H9 (cell line): ENCODE measurements around the gene INTS7. TPM values are rescaled to one million over a fixed set of nuclear protein-coding genes. Genes with fewer than 3 reads are reported as not detected.

ENCODE experiments used
- DNase-seq: peaks from one replicate; pipeline ENCODE4 v3.0.0-alpha.2; 2017
- H2AFZ ChIP-seq: one replicate; pipeline ENCODE4 v1.6.1; 2013; ENCODE audit warnings: mild to moderate bottlenecking, low read length, control low read depth, moderate library complexity
- H2AK5ac ChIP-seq: 2 replicates; pipeline ENCODE4 v1.6.1; 2013; ENCODE audit warnings: low read length, control low read depth, mixed read lengths; ENCODE audit not compliant: insufficient read length
- H2BK120ac ChIP-seq: one replicate; pipeline ENCODE4 v1.6.1; 2013; ENCODE audit warnings: low read depth, mild to moderate bottlenecking, low read length, control low read depth, inconsistent platforms; ENCODE audit not compliant: poor library complexity, severe bottlenecking
- H2BK12ac ChIP-seq: 2 replicates; pipeline ENCODE4 v1.6.1; 2013; ENCODE audit warnings: low read length, control low read depth, mixed read lengths, low read depth; ENCODE audit not compliant: insufficient read length
- H2BK15ac ChIP-seq: 2 replicates; pipeline ENCODE4 v1.6.1; 2013; ENCODE audit warnings: low read depth, low read length, control low read depth
- H2BK20ac ChIP-seq: one replicate; pipeline ENCODE4 v1.6.1; 2013; ENCODE audit warnings: low read depth, mild to moderate bottlenecking, low read length, control low read depth, inconsistent platforms; ENCODE audit not compliant: poor library complexity, severe bottlenecking
- H2BK5ac ChIP-seq: 2 replicates; pipeline ENCODE4 v1.6.1; 2013; ENCODE audit warnings: low read length, control low read depth, mixed read lengths; ENCODE audit not compliant: insufficient read length
- H3K14ac ChIP-seq: 2 replicates; pipeline ENCODE4 v1.6.1; 2013; ENCODE audit warnings: low read length, control low read depth; ENCODE audit not compliant: insufficient read depth
- H3K18ac ChIP-seq: 2 replicates; pipeline ENCODE4 v1.6.1; 2013; ENCODE audit warnings: low read depth, mild to moderate bottlenecking, mixed read lengths, low read length, control low read depth; ENCODE audit not compliant: insufficient read length
- H3K23ac ChIP-seq: 2 replicates; pipeline ENCODE4 v1.6.1; 2013; ENCODE audit warnings: low read length, control low read depth, mixed read lengths, low read depth; ENCODE audit not compliant: insufficient read length
- H3K23me2 ChIP-seq: 2 replicates; pipeline ENCODE4 v1.6.1; 2013; ENCODE audit warnings: low read depth, mild to moderate bottlenecking, mixed read lengths, low read length, control low read depth; ENCODE audit not compliant: insufficient read length, poor library complexity, severe bottlenecking
- H3K27ac ChIP-seq: 2 replicates; pipeline ENCODE4 v1.5.1; 2013; ENCODE audit warnings: low read length, control low read depth, mixed read lengths, low read depth; ENCODE audit not compliant: insufficient read length
- H3K27me3 ChIP-seq: 2 replicates; pipeline ENCODE4 v1.6.1; 2013; ENCODE audit warnings: low read length, control low read depth, inconsistent platforms; ENCODE audit not compliant: insufficient read depth
- H3K4ac ChIP-seq: 2 replicates; pipeline ENCODE4 v1.6.1; 2013; ENCODE audit warnings: low read depth, mild to moderate bottlenecking, control low read depth, inconsistent platforms, low read length, moderate library complexity
- H3K4me1 ChIP-seq: 2 replicates; pipeline ENCODE4 v1.6.1; 2013; ENCODE audit warnings: low read length, control low read depth, inconsistent platforms; ENCODE audit not compliant: insufficient read depth
- H3K4me2 ChIP-seq: 2 replicates; pipeline ENCODE4 v1.6.1; 2013; ENCODE audit warnings: low read length, control low read depth, mixed read lengths; ENCODE audit not compliant: insufficient read length, insufficient read depth
- H3K56ac ChIP-seq: 2 replicates; pipeline ENCODE4 v1.6.1; 2013; ENCODE audit warnings: low read depth, mild to moderate bottlenecking, mixed read lengths, low read length, control low read depth; ENCODE audit not compliant: insufficient read length
- H3K79me1 ChIP-seq: 2 replicates; pipeline ENCODE4 v1.6.1; 2013; ENCODE audit warnings: low read depth, mild to moderate bottlenecking, moderate library complexity, low read length, control low read depth, inconsistent platforms; ENCODE audit not compliant: insufficient read depth, poor library complexity, severe bottlenecking
- H3K79me2 ChIP-seq: 2 replicates; pipeline ENCODE4 v1.6.1; 2013; ENCODE audit warnings: low read length, control low read depth, inconsistent platforms; ENCODE audit not compliant: insufficient read depth
- H3K9ac ChIP-seq: 2 replicates; pipeline ENCODE4 v1.6.1; 2013; ENCODE audit warnings: low read length, control low read depth, mixed read lengths; ENCODE audit not compliant: insufficient read length; ENCODE audit errors: extremely low read depth
- H3K9me3 ChIP-seq: one replicate; pipeline ENCODE4 v1.6.1; 2013; ENCODE audit warnings: low read depth, low read length, inconsistent platforms; ENCODE audit not compliant: control insufficient read depth
- H3T11ph ChIP-seq: one replicate; pipeline ENCODE4 v1.6.1; 2013; ENCODE audit warnings: mild to moderate bottlenecking, low read length, control low read depth, inconsistent platforms
- H4K20me1 ChIP-seq: one replicate; pipeline ENCODE4 v1.6.1; 2013; ENCODE audit not compliant: control insufficient read depth, insufficient read length, insufficient read depth
- H4K5ac ChIP-seq: 2 replicates; pipeline ENCODE4 v1.6.1; 2013; ENCODE audit warnings: low read depth, mild to moderate bottlenecking, mixed read lengths, low read length, control low read depth; ENCODE audit not compliant: insufficient read length
- H4K8ac ChIP-seq: replicated peaks from 2 replicates; pipeline ENCODE4 v1.6.1; 2013; ENCODE audit warnings: low read length, control low read depth, mixed read lengths, low read depth; ENCODE audit not compliant: insufficient read length
- H4K91ac ChIP-seq: 2 replicates; pipeline ENCODE4 v1.6.1; 2013; ENCODE audit warnings: low read depth, mild to moderate bottlenecking, moderate library complexity, mixed read lengths, low read length, control low read depth; ENCODE audit not compliant: insufficient read length
- H3K27ac Mint-ChIP-seq, 3 experiments: 2 replicates in 2 of 3; 3 replicates in 1 of 3; pipeline ENCODE4 v1.8.0; 2020 to 2021; ENCODE audit warnings: mixed read lengths in 3 of 3, mild to moderate bottlenecking in 1 of 3, moderate library complexity in 1 of 3
- H3K27me3 Mint-ChIP-seq: 2 replicates; pipeline ENCODE4 v1.8.0; 2021; ENCODE audit warnings: low read depth, mild to moderate bottlenecking, moderate library complexity, mixed read lengths
- H3K36me3 Mint-ChIP-seq, 3 experiments: 2 replicates in 2 of 3; 3 replicates in 1 of 3; pipeline ENCODE4 v1.8.0; 2020 to 2021; ENCODE audit warnings: low read depth in 3 of 3, mixed read lengths in 3 of 3; ENCODE audit not compliant: insufficient read depth in 1 of 3
- H3K4me1 Mint-ChIP-seq, 2 experiments: 2 replicates each; pipeline ENCODE4 v1.8.0; 2020; ENCODE audit warnings: mixed read lengths in 2 of 2
- H3K4me3 Mint-ChIP-seq, 2 experiments: 2 replicates in 1 of 2; 3 replicates in 1 of 2; pipeline ENCODE4 v1.8.0; 2020 to 2021; ENCODE audit warnings: mild to moderate bottlenecking in 2 of 2, mixed read lengths in 2 of 2, moderate library complexity in 1 of 2
- H3K9me3 Mint-ChIP-seq, 2 experiments: 2 replicates in 1 of 2; 3 replicates in 1 of 2; pipeline ENCODE4 v1.8.0; 2020; ENCODE audit warnings: mild to moderate bottlenecking in 2 of 2, mixed read lengths in 2 of 2, moderate library complexity in 1 of 2
- WGBS: extraction: QIAGEN DNeasy Blood & Tissue Kit; methylation state at CpG from one replicate; pipeline ENCODE4 v1.1.7; 2013; ENCODE audit warnings: missing lambda C conversion rate, low lambda C conversion rate, mixed read lengths; ENCODE audit not compliant: insufficient read length; ENCODE audit errors: extremely low coverage; 5-methylcytosine and 5-hydroxymethylcytosine counted together
- total RNA-seq: library from RNA; stranded (reverse); gene quantifications from 2 replicates; pipeline ENCODE4 v1.2.1, GENCODE V29; 2021
- TF ChIP-seq, protein P1 (sequence below): fragments of 200-600 bp; sonication (generic); conservative IDR thresholded peaks from 3 replicates; pipeline ENCODE4 v1.8.0; 2021; ENCODE audit warnings: antibody characterized with exemption, mild to moderate bottlenecking

Gene INTS7
- total RNA-seq, 1 experiment from 2014 or later: 32.3 TPM

GRCh38 chr1:212073490-212073889 is 38.1 kb upstream of the INTS7 start:
- Histone ChIP-seq H3K4ac (no peak overlapping the region), H3K27me3 (no peaks in the 10 kb centered on the region), H3K79me1 (no peaks in the 10 kb centered on the region), H2BK12ac (no peak overlapping the region), H2BK120ac (no peak overlapping the region), H4K20me1 (no peaks in the 10 kb centered on the region), H3T11ph (no peak overlapping the region), H3K9ac (no peak overlapping the region), H3K23ac (no peak overlapping the region), H4K91ac (no peak overlapping the region), H3K4me1 (no peaks in the 10 kb centered on the region), H4K8ac (no peak overlapping the region), H3K14ac (no peak overlapping the region), H2BK20ac (no peak overlapping the region), H3K23me2 (no peaks in the 10 kb centered on the region), H3K9me3 (no peaks in the 10 kb centered on the region), H4K5ac (no peak overlapping the region), H3K79me2 (no peaks in the 10 kb centered on the region), H2BK15ac (no peak overlapping the region), H2AFZ (no peak overlapping the region), H3K56ac (no peak overlapping the region), H2AK5ac (no peak overlapping the region), H2BK5ac (no peak overlapping the region), H3K4me2 (no peak overlapping the region), H3K27ac (no peak overlapping the region), H3K18ac (no peak overlapping the region)
- Mint-ChIP-seq H3K27me3 (no peaks in the 10 kb centered on the region), H3K27ac (no peak overlapping the region), H3K9me3 (no peaks in the 10 kb centered on the region), H3K36me3 (peaks cover 31 to 70% (median 62%) of the 10 kb centered on the region in 3 experiments; a peak in 6 of 7 replicates), H3K4me1 (no peaks in the 10 kb centered on the region), H3K4me3 (no peak overlapping the region)
- no peak for DNase-seq
- TF ChIP-seq, protein P1, sequence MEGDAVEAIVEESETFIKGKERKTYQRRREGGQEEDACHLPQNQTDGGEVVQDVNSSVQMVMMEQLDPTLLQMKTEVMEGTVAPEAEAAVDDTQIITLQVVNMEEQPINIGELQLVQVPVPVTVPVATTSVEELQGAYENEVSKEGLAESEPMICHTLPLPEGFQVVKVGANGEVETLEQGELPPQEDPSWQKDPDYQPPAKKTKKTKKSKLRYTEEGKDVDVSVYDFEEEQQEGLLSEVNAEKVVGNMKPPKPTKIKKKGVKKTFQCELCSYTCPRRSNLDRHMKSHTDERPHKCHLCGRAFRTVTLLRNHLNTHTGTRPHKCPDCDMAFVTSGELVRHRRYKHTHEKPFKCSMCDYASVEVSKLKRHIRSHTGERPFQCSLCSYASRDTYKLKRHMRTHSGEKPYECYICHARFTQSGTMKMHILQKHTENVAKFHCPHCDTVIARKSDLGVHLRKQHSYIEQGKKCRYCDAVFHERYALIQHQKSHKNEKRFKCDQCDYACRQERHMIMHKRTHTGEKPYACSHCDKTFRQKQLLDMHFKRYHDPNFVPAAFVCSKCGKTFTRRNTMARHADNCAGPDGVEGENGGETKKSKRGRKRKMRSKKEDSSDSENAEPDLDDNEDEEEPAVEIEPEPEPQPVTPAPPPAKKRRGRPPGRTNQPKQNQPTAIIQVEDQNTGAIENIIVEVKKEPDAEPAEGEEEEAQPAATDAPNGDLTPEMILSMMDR: no peak
- no CpG with 5 or more reads among the region's 1 CpG for WGBS
